HEK293T (cell line): ENCODE results near the gene MATN4.

ENCODE experiments used
- CTCF ChIA-PET: fragments of 350-600 bp; formaldehyde crosslinking; extraction: SDS; loops from one replicate; lab custom pipeline; 2021; ENCODE audit warnings: antibody characterized with exemption, inconsistent platforms; lab: Yijun Ruan, JAX
- POLR2A ChIA-PET: fragments of 350-600 bp; formaldehyde crosslinking; extraction: SDS; loops from one replicate; lab custom pipeline; 2020; ENCODE audit warnings: antibody characterized with exemption, inconsistent platforms; lab: Yijun Ruan, JAX
- DNase-seq: peaks from one replicate; pipeline ENCODE4 v3.0.0; 2012; ENCODE audit warnings: mixed read lengths; ENCODE audit errors: extremely low spot score
- ARNT ChIP-seq: fragments of 450-650 bp; IDR thresholded peaks from 2 replicates; pipeline ENCODE4 v1.6.1; 2017; ENCODE audit warnings: mild to moderate bottlenecking
- BHLHE40 ChIP-seq: fragments of 450-650 bp; IDR thresholded peaks from 2 replicates; pipeline ENCODE4 v1.6.1; 2016; ENCODE audit warnings: mild to moderate bottlenecking, moderate library complexity, borderline replicate concordance
- CTBP1 ChIP-seq: fragments of 450-650 bp; IDR thresholded peaks from 2 replicates; pipeline ENCODE4 v1.6.1; 2016; ENCODE audit warnings: borderline replicate concordance
- ELF4 ChIP-seq: fragments of 450-650 bp; IDR thresholded peaks from 2 replicates; pipeline ENCODE4 v1.6.1; 2017; ENCODE audit warnings: antibody characterized with exemption
- FOXA1 ChIP-seq: fragments of 450-650 bp; IDR thresholded peaks from 2 replicates; pipeline ENCODE4 v1.6.1; 2016; ENCODE audit warnings: mild to moderate bottlenecking
- FOXK2 ChIP-seq: fragments of 450-650 bp; IDR thresholded peaks from 2 replicates; pipeline ENCODE4 v1.6.1; 2016; ENCODE audit warnings: mild to moderate bottlenecking
- FOXM1 ChIP-seq: fragments of 450-650 bp; IDR thresholded peaks from 2 replicates; pipeline ENCODE4 v1.6.1; 2017; ENCODE audit warnings: mild to moderate bottlenecking, borderline replicate concordance
- HDGF ChIP-seq: fragments of 450-650 bp; IDR thresholded peaks from 2 replicates; pipeline ENCODE4 v1.6.1; 2017; ENCODE audit warnings: antibody characterized with exemption, borderline replicate concordance
- L3MBTL2 ChIP-seq: fragments of 450-650 bp; conservative IDR thresholded peaks from 2 replicates; pipeline ENCODE4 v1.6.1; 2016; ENCODE audit warnings: mild to moderate bottlenecking
- LEF1 ChIP-seq: fragments of 450-650 bp; IDR thresholded peaks from 2 replicates; pipeline ENCODE4 v1.6.1; 2017; ENCODE audit warnings: mild to moderate bottlenecking, borderline replicate concordance
- NFRKB ChIP-seq: fragments of 450-650 bp; IDR thresholded peaks from 2 replicates; pipeline ENCODE4 v1.6.1; 2016; ENCODE audit warnings: mild to moderate bottlenecking, moderate library complexity
- PKNOX1 ChIP-seq: fragments of 450-650 bp; IDR thresholded peaks from 2 replicates; pipeline ENCODE4 v1.6.1; 2016
- SP1 ChIP-seq: fragments of 450-650 bp; IDR thresholded peaks from 2 replicates; pipeline ENCODE4 v1.6.1; 2017
- SUZ12 ChIP-seq: fragments of 450-650 bp; IDR thresholded peaks from 2 replicates; pipeline ENCODE4 v1.6.1; 2016; ENCODE audit warnings: mild to moderate bottlenecking
- TARDBP ChIP-seq: fragments of 450-650 bp; IDR thresholded peaks from 2 replicates; pipeline ENCODE4 v1.6.1; 2016
- ZNF384 ChIP-seq: fragments of 450-650 bp; IDR thresholded peaks from 2 replicates; pipeline ENCODE4 v1.6.1; 2016

MATN4 gene

GRCh38 chr20:45269056-45269455 lies 39.0 kb downstream of the MATN4 start:
- no peak for DNase-seq
- ChIA-PET POLR2A (no interaction called here), CTCF (no interaction called here)
- no peak for TF ChIP-seq SP1
- no peak for TF ChIP-seq FOXM1
- no peak for TF ChIP-seq ZNF384
- TF ChIP-seq ARNT: no peak
- TF ChIP-seq NFRKB: no peak
- TF ChIP-seq PKNOX1: no peak
- TF ChIP-seq L3MBTL2: no peak
- no peak for TF ChIP-seq ELF4
- no peak for TF ChIP-seq BHLHE40
- TF ChIP-seq SUZ12: no peak
- no peak for TF ChIP-seq HDGF
- no peak for TF ChIP-seq FOXA1
- no peak for TF ChIP-seq CTBP1

GRCh38 chr20:45268531-45268930 lies 39.6 kb downstream of the MATN4 start:
- POLR2A ChIA-PET: no interaction called here
- no peak for TF ChIP-seq FOXM1
- CTCF ChIA-PET: no interaction called here
- DNase-seq: no peak

- CTCF ChIA-PET: no interaction called here
- no peak for DNase-seq
- TF ChIP-seq PKNOX1 (no peak), ZNF384 (no peak), LEF1 (no peak), L3MBTL2 (no peak), HDGF (no peak), BHLHE40 (no peak), NFRKB (no peak), FOXA1 (no peak), TARDBP (no peak), ARNT (no peak), FOXM1 (no peak), CTBP1 (no peak), SUZ12 (no peak), FOXK2 (no peak), SP1 (no peak), ELF4 (no peak)
- POLR2A ChIA-PET: no interaction called here
Observed at GRCh38 chr20:45266977-45267376, 41.1 kb downstream of the MATN4 start.

- ChIA-PET CTCF (no interaction called here), POLR2A (no interaction called here)
- no peak for DNase-seq
- TF ChIP-seq CTBP1: no peak
- TF ChIP-seq L3MBTL2: no peak
- TF ChIP-seq ELF4: no peak
- TF ChIP-seq TARDBP: no peak
- TF ChIP-seq ARNT: no peak
- no peak for TF ChIP-seq SP1
- TF ChIP-seq FOXM1: no peak
- TF ChIP-seq FOXA1: no peak
- TF ChIP-seq FOXK2: no peak
Observed at GRCh38 chr20:45263556-45264266, 44.4 kb downstream of the MATN4 start.

- no peak for TF ChIP-seq TARDBP
- no peak for TF ChIP-seq SP1
- no peak for TF ChIP-seq SUZ12
- no peak for DNase-seq
- CTCF ChIA-PET: interaction anchor here (0.6 to 1.2 kb wide), 2 partner anchors 36 to 918 kb away, joined by 3 read pairs; no protein-coding TSS in a partner anchor
- POLR2A ChIA-PET: no interaction called here
Observed at GRCh38 chr20:45258664-45259063, 49.4 kb downstream of the MATN4 start.

- no peak for TF ChIP-seq FOXK2
- no peak for TF ChIP-seq FOXA1
- no peak for TF ChIP-seq ZNF384
- TF ChIP-seq TARDBP: no peak
- TF ChIP-seq LEF1: no peak
- no peak for TF ChIP-seq ELF4
- TF ChIP-seq ARNT: no peak
- TF ChIP-seq PKNOX1: no peak
- TF ChIP-seq L3MBTL2: no peak
- TF ChIP-seq FOXM1: no peak
- TF ChIP-seq CTBP1: no peak
- no peak for TF ChIP-seq BHLHE40
- no peak for TF ChIP-seq SUZ12
- ChIA-PET CTCF (interaction anchor here (0.6 kb wide), 1 partner anchor 918 kb away, joined by 3 read pairs; no protein-coding TSS in a partner anchor), POLR2A (no interaction called here)
- no peak for DNase-seq
Observed at GRCh38 chr20:45258259-45258658, 49.8 kb downstream of the MATN4 start.
